HG03354 (cell line): ENCODE results near the gene RPL31.

Experiments used
- ATAC-seq: cut with Tn5 transposase; IDR thresholded peaks from one replicate; pipeline ENCODE4 v1.9.1; 2021; ENCODE audit warnings: mild to moderate bottlenecking; ENCODE audit not compliant: unreplicated experiment, poor library complexity, severe bottlenecking

The RPL31 gene

GRCh38 chr2:100991404-100991773 is 10.7 kb upstream of the RPL31 start:
- no peak for ATAC-seq

GRCh38 chr2:100992262-100992661 is 9.8 kb upstream of the RPL31 start:
- ATAC-seq: no peak

GRCh38 chr2:100993294-100993693 is 8.8 kb upstream of the RPL31 start:
- no peak for ATAC-seq

GRCh38 chr2:100995309-100996075 is 6.6 kb upstream of the RPL31 start:
- ATAC-seq: no peak

- ATAC-seq: no peak
Observed at GRCh38 chr2:100997509-100998234, 4.4 kb upstream of the RPL31 start.

- ATAC-seq: no peak
Observed at GRCh38 chr2:100998235-100998573, 3.9 kb upstream of the RPL31 start.

GRCh38 chr2:100999995-101000394 is 2.1 kb upstream of the RPL31 start:
- no peak for ATAC-seq

GRCh38 chr2:101002562-101003277 is 631 bp downstream of the RPL31 start:
- peak; percentile 7 for ATAC-seq

- ATAC-seq: no peak
Observed at GRCh38 chr2:101003278-101003775, 1.2 kb downstream of the RPL31 start.

- no peak for ATAC-seq
Observed at GRCh38 chr2:101004620-101005325, 2.7 kb downstream of the RPL31 start.

GRCh38 chr2:101006065-101006715 is 4.1 kb downstream of the RPL31 start:
- ATAC-seq: no peak

- ATAC-seq: no peak
Observed at GRCh38 chr2:101007415-101008345, 5.6 kb downstream of the RPL31 start.

- ATAC-seq: no peak
Observed at GRCh38 chr2:101011152-101011551, 9.1 kb downstream of the RPL31 start.

- ATAC-seq: peak; percentile 86
Observed at GRCh38 chr2:101012054-101012705, 10.1 kb downstream of the RPL31 start.

GRCh38 chr2:101012706-101013181 is 10.7 kb downstream of the RPL31 start:
- no peak for ATAC-seq

GRCh38 chr2:101014264-101014857 is 12.3 kb downstream of the RPL31 start:
- no peak for ATAC-seq

GRCh38 chr2:101017371-101017770 is 15.3 kb downstream of the RPL31 start:
- ATAC-seq: no peak
